ENCODE results near the gene TNRC6A.

TNRC6A gene

GRCh38 chr16:24846548-24847357, 117.3 kb downstream of the TNRC6A start:
- H4K20me1 ChIP-seq (ENCODE audit: low read depth, low read length): no peaks in the 10 kb centered on the region
- H3K36me3 ChIP-seq (ENCODE audit: low read length): no peaks in the 10 kb centered on the region
- no peak overlapping the region for H3K9ac ChIP-seq (ENCODE audit: low read length)
- H3K79me2 ChIP-seq (ENCODE audit: insufficient read depth, low read length): no peaks in the 10 kb centered on the region
- no peak overlapping the region for H3K4me2 ChIP-seq (ENCODE audit: low read depth, low read length, poor library complexity, severe bottlenecking)
- no peaks in the 10 kb centered on the region for H3K27me3 ChIP-seq (ENCODE audit: low read length)
- H3K27ac ChIP-seq (ENCODE audit: low read depth, low read length): no peak overlapping the region
- no peaks in the 10 kb centered on the region for H3K9me2 ChIP-seq (replicated peaks; ENCODE audit: insufficient read depth, low read length)
- no peak overlapping the region for H2AFZ ChIP-seq (ENCODE audit: low read depth, low read length, severe bottlenecking)
- no peaks in the 10 kb centered on the region for H3F3A ChIP-seq (ENCODE audit: insufficient read depth)
- no peak overlapping the region for H3K4me3 ChIP-seq (ENCODE audit: insufficient read depth, low read length, poor library complexity, severe bottlenecking)
- TF ChIP-seq EZH2phosphoT487 (conservative IDR thresholded peaks at IDR 0.05; ENCODE audit: low read length) (no peak), CTCF (IDR thresholded peaks at IDR 0.05; ENCODE audit: insufficient read depth, low read length, poor library complexity, severe bottlenecking) (no peak)
- H3K9me3 ChIP-seq (ENCODE audit: insufficient read depth, low read length): no peaks in the 10 kb centered on the region

- Histone ChIP-seq H3K4me2 (ENCODE audit: low read depth, low read length, poor library complexity, severe bottlenecking) (no peak overlapping the region), H3F3A (ENCODE audit: insufficient read depth) (no peaks in the 10 kb centered on the region), H3K27me3 (ENCODE audit: low read length) (no peaks in the 10 kb centered on the region), H3K9me3 (ENCODE audit: insufficient read depth, low read length) (no peaks in the 10 kb centered on the region), H3K4me3 (ENCODE audit: insufficient read depth, low read length, poor library complexity, severe bottlenecking) (no peak overlapping the region), H3K9ac (ENCODE audit: low read length) (no peak overlapping the region), H4K20me1 (ENCODE audit: low read depth, low read length) (no peaks in the 10 kb centered on the region), H3K36me3 (ENCODE audit: low read length) (no peaks in the 10 kb centered on the region), H3K27ac (ENCODE audit: low read depth, low read length) (no peak overlapping the region), H3K79me2 (ENCODE audit: insufficient read depth, low read length) (no peaks in the 10 kb centered on the region), H3K9me2 (replicated peaks; ENCODE audit: insufficient read depth, low read length) (no peaks in the 10 kb centered on the region), H2AFZ (ENCODE audit: low read depth, low read length, severe bottlenecking) (no peak overlapping the region)
- TF ChIP-seq CTCF (IDR thresholded peaks at IDR 0.05; ENCODE audit: insufficient read depth, low read length, poor library complexity, severe bottlenecking) (no peak), EZH2phosphoT487 (conservative IDR thresholded peaks at IDR 0.05; ENCODE audit: low read length) (no peak)
Observed at GRCh38 chr16:24847358-24847664, 117.9 kb downstream of the TNRC6A start.

- Histone ChIP-seq H3K9ac (ENCODE audit: low read length) (no peak overlapping the region), H3K9me2 (replicated peaks; ENCODE audit: insufficient read depth, low read length) (no peaks in the 10 kb centered on the region)
- TF ChIP-seq CTCF (IDR thresholded peaks at IDR 0.05; ENCODE audit: insufficient read depth, low read length, poor library complexity, severe bottlenecking) (no peak), EZH2phosphoT487 (conservative IDR thresholded peaks at IDR 0.05; ENCODE audit: low read length) (no peak)
Observed at GRCh38 chr16:24848065-24848464, 118.6 kb downstream of the TNRC6A start.

More at GRCh38 chr16:24848065-24848464, 118.6 kb downstream of the TNRC6A start:
- no peak overlapping the region for H3K27ac ChIP-seq (ENCODE audit: low read depth, low read length)
- H3K4me2 ChIP-seq (ENCODE audit: low read depth, low read length, poor library complexity, severe bottlenecking): no peak overlapping the region
- no peaks in the 10 kb centered on the region for H3K27me3 ChIP-seq (ENCODE audit: low read length)
- H3K9me3 ChIP-seq (ENCODE audit: insufficient read depth, low read length): no peaks in the 10 kb centered on the region
- H3K79me2 ChIP-seq (ENCODE audit: insufficient read depth, low read length): no peaks in the 10 kb centered on the region
- no peaks in the 10 kb centered on the region for H3K36me3 ChIP-seq (ENCODE audit: low read length)
- no peaks in the 10 kb centered on the region for H3F3A ChIP-seq (ENCODE audit: insufficient read depth)
- no peak overlapping the region for H2AFZ ChIP-seq (ENCODE audit: low read depth, low read length, severe bottlenecking)
- H4K20me1 ChIP-seq (ENCODE audit: low read depth, low read length): no peaks in the 10 kb centered on the region
- H3K4me3 ChIP-seq (ENCODE audit: insufficient read depth, low read length, poor library complexity, severe bottlenecking): no peak overlapping the region

Data from SU-DHL-6 (cell line).